Activated T-helper 1 cell treated with anti-CD3 and anti-CD28 coated beads, Interleukin-12 subunit alpha, Interleukin-12 subunit beta, Interleukin-2, Interleukin-4 antibody, amounts not matched to agents 30 ng/mL and 10 ng/mL and 1 ng/mL, durations not matched to agents 14 hours and 24 hours and 36 hours (primary cell): ENCODE results near the gene TUBA3D. TPM values are rescaled to one million over a fixed set of nuclear protein-coding genes. Genes with fewer than 3 reads are reported as not detected.
"Not testable (repeated sequence)": the region's sequence is repeated elsewhere in the genome, so short reads cannot be mapped to it uniquely, and the experiment has no call there.

Experiments used
- DNase-seq: peaks from one replicate; pipeline ENCODE4 v3.0.0; 2021; ENCODE audit warnings: low spot score
- H3K27ac Mint-ChIP-seq: one replicate; pipeline ENCODE4 v1.8.0; 2021; ENCODE audit warnings: mild to moderate bottlenecking, mixed read lengths
- H3K27me3 Mint-ChIP-seq: one replicate; pipeline ENCODE4 v1.8.0; 2022; ENCODE audit warnings: mild to moderate bottlenecking, moderate library complexity, mixed read lengths; ENCODE audit not compliant: insufficient read depth
- H3K36me3 Mint-ChIP-seq: one replicate; pipeline ENCODE4 v1.8.0; 2021; ENCODE audit warnings: low read depth, mixed read lengths
- H3K4me1 Mint-ChIP-seq: one replicate; pipeline ENCODE4 v1.8.0; 2021; ENCODE audit warnings: low read depth, mixed read lengths
- H3K4me3 Mint-ChIP-seq: one replicate; pipeline ENCODE4 v1.8.0; 2021; ENCODE audit warnings: mild to moderate bottlenecking, moderate library complexity, mixed read lengths
- H3K9me3 Mint-ChIP-seq: one replicate; pipeline ENCODE4 v1.8.0; 2021; ENCODE audit warnings: mixed read lengths
- intact Hi-C: fragments of 100-400 bp; cut with micrococcal nuclease; formaldehyde crosslinking; loops from one replicate; pipeline ENCODE4 v1.15.1; 2024
- total RNA-seq: library from RNA; stranded (reverse); gene quantifications from 2 replicates; pipeline ENCODE4 v1.2.3, GENCODE V29; 2022

TUBA3D gene
- total RNA-seq, 1 donor from 2014 or later: not detected

- H3K36me3 Mint-ChIP-seq: peaks cover 21% of the 10 kb centered on the region
- peak overlapping the region; percentile 90 for H3K4me3 Mint-ChIP-seq
Observed at GRCh38 chr2:131490616-131491468, 14.9 kb downstream of the TUBA3D start.

DNA sequence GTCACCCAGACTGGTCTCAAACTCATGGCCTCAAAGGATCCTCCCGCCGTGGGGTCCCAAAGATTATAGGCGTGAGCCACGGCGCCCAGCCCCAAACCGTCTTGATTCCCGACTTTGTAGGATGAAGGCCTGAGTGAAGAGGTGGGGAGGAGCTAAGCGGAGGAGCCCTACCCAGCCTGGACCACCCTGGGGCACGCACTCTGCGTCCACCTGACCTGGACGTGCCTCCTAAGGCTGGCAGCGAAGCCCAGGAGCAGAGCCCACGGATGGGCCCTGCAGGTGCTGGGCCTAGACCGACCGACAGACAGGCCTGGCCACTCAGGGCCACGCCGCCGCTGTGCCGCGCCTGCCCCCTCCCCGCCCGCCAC is 15.5 kb downstream of the TUBA3D start:
- intact Hi-C loops: loop anchor here (5.0 kb wide), 2 partner anchors 64 to 1309 kb away; partner anchors contain the start of genes MZT2B and SMPD4
- peak overlapping the region; percentile 90 for H3K4me3 Mint-ChIP-seq
- peak overlapping the region; percentile 91 for H3K27ac Mint-ChIP-seq
- not testable (repeated sequence) for H3K4me1 Mint-ChIP-seq, H3K27me3 Mint-ChIP-seq, DNase-seq, H3K9me3 Mint-ChIP-seq
- H3K36me3 Mint-ChIP-seq: peaks cover 22% of the 10 kb centered on the region

More at GRCh38 chr2:131490616-131491468, 14.9 kb downstream of the TUBA3D start:
- not testable (repeated sequence) for H3K4me1 Mint-ChIP-seq, H3K27me3 Mint-ChIP-seq, H3K9me3 Mint-ChIP-seq
- intact Hi-C loops: loop anchor here (5.0 kb wide), 2 partner anchors 64 to 1309 kb away; partner anchors contain the start of genes MZT2B and SMPD4
- peak; percentile 27 for DNase-seq
- peak overlapping the region; percentile 91 for H3K27ac Mint-ChIP-seq

- Mint-ChIP-seq H3K27ac (peak within 1 kb of the TSS; percentile 97), H3K4me1 (peaks cover 12% of the 10 kb centered on the region), H3K4me3 (peak within 1 kb of the TSS; percentile 98), H3K36me3 (peaks cover 18% of the 10 kb centered on the region)
- intact Hi-C loops: loop anchor here (1.0 to 5.0 kb wide), 7 partner anchors 35 to 1310 kb away; partner anchors contain the start of genes CCDC74A, MZT2B, PLEKHB2 and SMPD4
- H3K27me3 Mint-ChIP-seq, H3K9me3 Mint-ChIP-seq, DNase-seq: not testable (repeated sequence)
Observed at GRCh38 chr2:131492015-131492417, 16.1 kb downstream of the TUBA3D start, which contains the start of gene MZT2A. MZT2A (minus strand) TSS chr2:131492397; CDS start chr2:131492376, 21 bp downstream.

- Mint-ChIP-seq H3K27me3 (no peaks in the 10 kb centered on the region), H3K4me1 (peaks cover 18% of the 10 kb centered on the region), H3K27ac (peak overlapping the region; percentile 97), H3K4me3 (peak overlapping the region; percentile 98), H3K36me3 (peaks cover 22% of the 10 kb centered on the region), H3K9me3 (no peaks in the 10 kb centered on the region)
- DNase-seq: peak; percentile 89
- intact Hi-C loops: loop anchor here (1.0 to 5.0 kb wide), 8 partner anchors 35 to 1310 kb away; partner anchors contain the start of genes CCDC74A, FAM168B, MZT2B and PLEKHB2
Observed at GRCh38 chr2:131492418-131493198, 16.7 kb downstream of the TUBA3D start.

DNA sequence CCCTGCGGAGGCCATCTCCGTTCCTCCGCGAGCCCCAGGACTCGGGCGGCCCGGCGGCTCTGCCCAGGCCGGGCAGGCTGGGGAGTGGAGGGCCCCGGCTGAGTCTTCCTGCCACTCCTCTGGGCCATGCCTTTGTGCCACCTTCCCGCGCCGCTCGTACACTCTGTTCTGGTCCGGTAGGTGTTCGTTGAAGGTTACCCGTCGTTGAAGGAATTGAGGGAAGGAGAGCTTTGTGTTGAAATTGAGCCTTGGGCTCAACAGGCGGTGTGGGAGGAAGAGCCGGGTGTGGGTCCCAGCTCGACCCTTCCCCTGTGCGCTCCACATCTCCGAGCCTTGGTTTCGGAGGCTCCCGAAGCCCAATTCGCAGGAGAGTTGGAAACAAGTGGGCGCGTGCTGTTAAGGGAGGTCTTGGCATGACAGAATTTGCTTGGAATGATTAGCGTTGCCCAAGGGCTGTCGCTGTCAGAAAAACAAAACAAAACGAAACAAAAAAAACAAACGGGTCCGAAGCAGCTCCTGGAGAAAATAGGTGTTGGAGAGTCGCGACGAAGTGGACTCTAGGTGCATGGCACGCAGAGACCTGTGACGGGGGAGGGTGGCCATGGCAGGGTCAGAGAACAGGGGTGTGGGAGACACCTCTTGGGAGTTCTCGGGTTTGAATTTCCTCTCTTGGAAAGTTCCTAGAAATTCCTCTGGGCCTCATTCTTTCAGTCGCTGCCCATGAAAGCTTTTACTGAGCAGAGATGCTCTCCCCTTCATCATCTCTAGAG is 17.5 kb downstream of the TUBA3D start:
- no peak for DNase-seq
- peak overlapping the region; percentile 97 for H3K27ac Mint-ChIP-seq
- peaks cover 25% of the 10 kb centered on the region for H3K4me1 Mint-ChIP-seq
- H3K9me3 Mint-ChIP-seq: no peaks in the 10 kb centered on the region
- H3K36me3 Mint-ChIP-seq: peaks cover 22% of the 10 kb centered on the region
- no peaks in the 10 kb centered on the region for H3K27me3 Mint-ChIP-seq
- H3K4me3 Mint-ChIP-seq: peak overlapping the region; percentile 98
- intact Hi-C loops: loop anchor here (1.0 to 5.0 kb wide), 5 partner anchors 66 to 1311 kb away; partner anchors contain the start of genes FAM168B, MZT2B, PLEKHB2 and SMPD4

GRCh38 chr2:131495506-131495905 is 19.6 kb downstream of the TUBA3D start:
- peak overlapping the region; percentile 51 for H3K4me3 Mint-ChIP-seq
- peaks cover 31% of the 10 kb centered on the region for H3K4me1 Mint-ChIP-seq
- peaks cover 23% of the 10 kb centered on the region for H3K36me3 Mint-ChIP-seq
- H3K9me3 Mint-ChIP-seq, H3K27me3 Mint-ChIP-seq, intact Hi-C loops, DNase-seq: not testable (repeated sequence)
- H3K27ac Mint-ChIP-seq: peak overlapping the region; percentile 38

DNA sequence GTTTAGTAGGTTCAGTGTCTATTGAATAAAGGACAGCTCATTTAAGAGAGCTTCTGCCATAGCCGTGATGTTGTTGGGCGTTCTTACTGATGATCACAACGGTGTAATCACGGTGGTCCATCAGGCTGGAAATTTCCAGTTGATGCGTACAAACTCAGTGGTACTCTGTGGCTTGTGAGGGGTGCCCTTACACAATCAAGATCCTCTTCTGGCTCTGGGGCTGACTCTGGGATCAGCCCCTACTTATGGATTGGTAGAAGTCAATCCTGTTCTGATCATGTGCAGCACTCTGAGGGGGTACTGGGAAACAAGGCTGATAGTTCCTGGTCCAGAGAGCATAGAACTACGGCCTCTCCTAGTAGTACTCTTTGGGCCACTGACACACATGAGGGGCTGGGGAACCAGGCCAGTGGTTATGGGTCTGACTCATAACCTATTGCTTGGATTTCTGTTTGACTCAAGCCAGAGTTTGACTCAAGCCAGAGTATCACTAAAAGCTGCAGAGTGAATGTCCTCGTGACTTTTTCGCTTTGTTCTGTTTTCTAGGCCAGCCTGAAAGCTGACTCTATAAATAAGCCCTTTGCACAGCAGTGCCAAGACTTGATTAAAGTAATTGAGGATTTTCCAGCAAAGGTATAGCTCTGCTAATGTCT is 22.5 kb downstream of the TUBA3D start:
- DNase-seq, intact Hi-C loops, H3K9me3 Mint-ChIP-seq, H3K4me3 Mint-ChIP-seq, H3K27me3 Mint-ChIP-seq: not testable (repeated sequence)
- peak overlapping the region; percentile 78 for H3K27ac Mint-ChIP-seq
- peaks cover 31% of the 10 kb centered on the region for H3K4me1 Mint-ChIP-seq
- peaks cover 24% of the 10 kb centered on the region for H3K36me3 Mint-ChIP-seq

DNA sequence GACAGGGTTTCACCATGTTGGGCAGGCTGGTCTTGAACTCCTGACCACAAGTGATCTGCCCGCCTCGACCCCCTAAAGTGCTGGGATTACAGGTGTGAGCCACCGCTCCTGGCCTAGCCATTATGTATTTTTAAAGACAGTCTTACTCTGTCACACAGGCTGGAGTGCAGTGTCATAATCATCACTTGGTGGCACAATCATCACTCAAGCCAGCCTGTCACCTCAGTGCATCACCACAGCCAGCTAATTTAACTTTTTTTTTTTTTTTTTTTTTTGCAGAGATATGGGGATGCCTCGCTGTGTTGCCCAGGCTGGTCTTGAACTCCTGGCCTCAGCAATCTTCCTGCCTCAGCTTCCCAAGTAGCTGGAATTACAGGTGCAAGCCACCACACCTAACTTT is 27.7 kb downstream of the TUBA3D start:
- DNase-seq, intact Hi-C loops, H3K9me3 Mint-ChIP-seq, H3K4me3 Mint-ChIP-seq, H3K27me3 Mint-ChIP-seq: not testable (repeated sequence)
- Mint-ChIP-seq H3K4me1 (peaks cover 19% of the 10 kb centered on the region), H3K27ac (peak overlapping the region; percentile 58), H3K36me3 (peaks cover 34% of the 10 kb centered on the region)

DNA sequence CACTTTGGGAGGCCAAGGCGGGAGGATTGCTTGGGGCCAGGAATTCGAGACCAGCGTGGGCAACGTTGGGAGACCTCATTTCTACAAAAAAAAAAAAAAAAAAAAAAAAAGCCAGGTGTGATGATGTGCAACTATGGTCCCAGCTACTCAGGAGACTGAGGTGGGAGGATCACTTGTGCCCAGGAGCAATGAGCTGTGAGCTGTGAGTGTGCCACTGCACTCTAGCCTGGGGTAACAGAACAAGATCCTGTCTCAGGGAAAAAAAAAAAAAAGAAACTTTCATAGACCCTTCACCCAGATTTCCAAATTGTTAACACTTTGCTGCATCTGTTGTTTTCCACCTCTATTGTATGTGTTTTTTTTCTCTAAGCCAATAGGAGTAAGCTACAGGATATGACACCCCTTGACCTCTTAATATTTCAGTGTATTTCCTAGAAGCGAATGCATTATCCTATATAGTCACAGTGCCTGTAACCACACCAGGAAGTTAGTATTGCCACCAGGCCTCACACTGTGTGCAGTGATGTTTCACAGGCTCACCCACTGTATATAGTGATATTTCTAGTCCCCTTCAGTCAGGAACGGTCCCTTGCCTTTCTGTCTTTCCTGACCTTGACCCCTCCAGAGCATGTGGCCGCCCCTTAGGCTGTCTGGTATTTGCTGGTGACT is 28.3 kb downstream of the TUBA3D start:
- DNase-seq, H3K9me3 Mint-ChIP-seq, intact Hi-C loops, H3K27me3 Mint-ChIP-seq: not testable (repeated sequence)
- Mint-ChIP-seq H3K4me3 (peak overlapping the region; percentile 19), H3K4me1 (peaks cover 15% of the 10 kb centered on the region), H3K27ac (peak overlapping the region; percentile 80), H3K36me3 (peaks cover 30% of the 10 kb centered on the region)

GRCh38 chr2:131509615-131510014 is 33.7 kb downstream of the TUBA3D start:
- peaks cover 21% of the 10 kb centered on the region for H3K36me3 Mint-ChIP-seq
- H3K27me3 Mint-ChIP-seq: no peaks in the 10 kb centered on the region
- intact Hi-C loops: no loop called here
- no peak overlapping the region for H3K4me3 Mint-ChIP-seq
- H3K27ac Mint-ChIP-seq: no peak overlapping the region
- no peak for DNase-seq
- no peaks in the 10 kb centered on the region for H3K9me3 Mint-ChIP-seq
- H3K4me1 Mint-ChIP-seq: peaks cover 17% of the 10 kb centered on the region

DNA sequence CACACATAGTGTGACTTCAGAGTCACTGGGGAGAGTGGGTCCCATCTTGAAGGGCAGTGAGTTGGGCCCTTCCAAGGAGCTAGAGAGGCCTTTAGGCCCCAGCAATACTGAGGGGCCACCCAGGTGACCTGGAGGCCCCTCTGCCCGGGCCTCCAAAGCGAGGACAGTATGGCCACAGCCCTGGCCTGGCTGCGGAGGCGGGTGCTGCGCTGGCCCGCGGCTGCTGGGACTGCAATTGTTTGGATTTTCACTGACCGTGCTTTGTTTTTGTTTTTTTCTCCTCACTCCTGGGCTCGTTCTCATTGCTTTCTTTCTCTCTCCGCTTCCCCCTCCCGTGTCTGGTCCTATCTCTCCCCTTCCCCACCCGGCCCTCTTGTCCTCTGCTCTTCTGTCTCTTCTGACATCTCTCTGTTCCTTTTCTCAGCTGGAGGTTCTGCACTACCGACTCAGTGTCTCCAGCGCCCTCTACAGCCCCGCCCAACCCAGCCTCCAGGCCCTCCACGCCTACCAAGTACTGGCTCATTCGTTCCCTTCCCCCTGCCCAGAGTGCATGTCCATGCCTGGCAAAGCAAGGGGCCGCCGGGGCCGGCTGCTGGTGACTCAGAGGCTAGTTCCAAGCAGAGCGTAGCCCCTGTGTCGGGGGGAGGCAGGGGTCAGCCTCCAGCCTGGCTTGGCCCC is 35.5 kb downstream of the TUBA3D start:
- H3K27me3 Mint-ChIP-seq, H3K27ac Mint-ChIP-seq, H3K9me3 Mint-ChIP-seq, H3K4me3 Mint-ChIP-seq, DNase-seq, intact Hi-C loops, H3K4me1 Mint-ChIP-seq: not testable (repeated sequence)
- peaks cover 17% of the 10 kb centered on the region for H3K36me3 Mint-ChIP-seq
